ENCODE data around the gene PCSK6. TPM values are rescaled to one million over a fixed set of nuclear protein-coding genes. Genes with fewer than 3 reads are reported as not detected.

PCSK6 gene
- total RNA-seq, 1 donor from 2014 or later, result 6.8 TPM

GRCh38 chr15:101451846-101452245, 37.7 kb downstream of the PCSK6 start:
- no peak for TF ChIP-seq CTCF (IDR thresholded peaks at IDR 0.05; ENCODE audit: insufficient read depth, low read length, severe bottlenecking)
- DNase-seq (ENCODE audit: low read depth) (no peak), FAIRE-seq (no peak)
- H3K4me3 ChIP-seq (ENCODE audit: low read depth, low read length), result no peak overlapping the region
- H3K27me3 ChIP-seq (ENCODE audit: control insufficient read depth, insufficient read depth, low read length), result peaks cover 2% of the 10 kb centered on the region
- H3K36me3 ChIP-seq (ENCODE audit: control insufficient read depth, insufficient read depth, low read length), result no peaks in the 10 kb centered on the region

GRCh38 chr15:101451266-101451799, 38.2 kb downstream of the PCSK6 start:
- DNase-seq (ENCODE audit: low read depth), result no peak
- peaks cover 2% of the 10 kb centered on the region for H3K27me3 ChIP-seq (ENCODE audit: control insufficient read depth, insufficient read depth, low read length)
- no peak overlapping the region for H3K4me3 ChIP-seq (ENCODE audit: low read depth, low read length)
- no peaks in the 10 kb centered on the region for H3K36me3 ChIP-seq (ENCODE audit: control insufficient read depth, insufficient read depth, low read length)
- no peak for FAIRE-seq
- TF ChIP-seq CTCF (IDR thresholded peaks at IDR 0.05; ENCODE audit: insufficient read depth, low read length, severe bottlenecking), result no peak

- TF ChIP-seq CTCF (IDR thresholded peaks at IDR 0.05; ENCODE audit: insufficient read depth, low read length, severe bottlenecking), result no peak
- FAIRE-seq (no peak), DNase-seq (ENCODE audit: low read depth) (no peak)
- Histone ChIP-seq H3K27me3 (ENCODE audit: control insufficient read depth, insufficient read depth, low read length) (peaks cover 2% of the 10 kb centered on the region), H3K4me3 (ENCODE audit: low read depth, low read length) (no peak overlapping the region), H3K36me3 (ENCODE audit: control insufficient read depth, insufficient read depth, low read length) (no peaks in the 10 kb centered on the region)
Measured at GRCh38 chr15:101450403-101451265, 38.9 kb downstream of the PCSK6 start.

- Histone ChIP-seq H3K27me3 (ENCODE audit: control insufficient read depth, insufficient read depth, low read length) (peaks cover 2% of the 10 kb centered on the region), H3K4me3 (ENCODE audit: low read depth, low read length) (no peak overlapping the region), H3K36me3 (ENCODE audit: control insufficient read depth, insufficient read depth, low read length) (no peaks in the 10 kb centered on the region)
- DNase-seq (ENCODE audit: low read depth) (no peak), FAIRE-seq (no peak)
- no peak for TF ChIP-seq CTCF (IDR thresholded peaks at IDR 0.05; ENCODE audit: insufficient read depth, low read length, severe bottlenecking)
Measured at GRCh38 chr15:101449471-101450402, 39.8 kb downstream of the PCSK6 start.

- DNase-seq (ENCODE audit: low read depth) (no peak), FAIRE-seq (no peak)
- H3K36me3 ChIP-seq (ENCODE audit: control insufficient read depth, insufficient read depth, low read length), result no peaks in the 10 kb centered on the region
- H3K4me3 ChIP-seq (ENCODE audit: low read depth, low read length), result no peak overlapping the region
- peaks cover 2% of the 10 kb centered on the region for H3K27me3 ChIP-seq (ENCODE audit: control insufficient read depth, insufficient read depth, low read length)
- TF ChIP-seq CTCF (IDR thresholded peaks at IDR 0.05; ENCODE audit: insufficient read depth, low read length, severe bottlenecking), result no peak
Measured at GRCh38 chr15:101448336-101448735, 41.2 kb downstream of the PCSK6 start.

Data from bronchial epithelial cell (primary cell).